SK-N-MC (cell line): ENCODE results near the gene NOS3.

Experiments
- EZH2 ChIP-seq: fragments of 200-600 bp; sonication (generic); IDR thresholded peaks from one replicate; pipeline ENCODE4 v1.6.1; 2017; ENCODE audit warnings: antibody characterized with exemption
- POLR2AphosphoS5 ChIP-seq: IDR thresholded peaks from 2 replicates; pipeline ENCODE4 v1.6.1; 2012; ENCODE audit warnings: mild to moderate bottlenecking, low read depth, low read length, borderline replicate concordance

DNA sequence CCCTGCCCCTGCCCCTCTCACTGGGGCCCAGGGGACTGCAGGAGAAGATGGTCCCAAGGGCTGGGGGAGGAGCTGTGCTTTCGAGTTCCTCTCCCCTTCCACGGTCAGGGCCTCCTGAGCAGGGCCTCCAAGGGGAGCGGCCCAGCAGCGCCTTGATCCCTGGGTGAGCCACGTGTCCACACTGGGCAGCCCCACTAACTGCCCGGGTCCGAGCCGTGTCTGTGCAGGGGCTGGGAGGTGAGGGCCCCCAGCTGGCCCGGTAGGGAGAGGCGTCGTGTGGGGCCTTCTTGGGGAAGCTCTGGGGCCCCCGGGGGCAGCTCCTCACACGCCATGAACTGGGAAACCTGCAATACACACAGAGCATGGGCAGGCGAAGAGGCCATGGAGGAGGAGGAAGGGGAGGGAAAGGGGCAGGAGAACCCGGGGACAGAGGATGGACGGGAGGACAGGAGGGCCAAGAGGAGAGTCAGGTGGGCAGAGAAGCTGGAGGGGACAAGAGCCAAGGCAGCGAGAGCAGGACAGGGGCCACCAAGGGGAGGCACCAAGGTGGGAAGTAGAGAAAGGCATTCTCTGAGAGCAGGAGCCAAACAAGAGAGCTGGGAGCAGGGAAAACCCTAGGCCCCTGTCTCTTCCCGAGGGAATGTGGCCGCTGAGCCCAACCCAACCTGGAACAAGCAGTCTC, 45.5 kb upstream of the NOS3 start:
- TF ChIP-seq EZH2 (no peak), POLR2AphosphoS5 (no peak)
